ENCODE data around the gene FAM227B.
"Not testable (repeated sequence)": the region's sequence is repeated elsewhere in the genome, so short reads cannot be mapped to it uniquely, and the experiment has no call there.

The FAM227B gene

DNA sequence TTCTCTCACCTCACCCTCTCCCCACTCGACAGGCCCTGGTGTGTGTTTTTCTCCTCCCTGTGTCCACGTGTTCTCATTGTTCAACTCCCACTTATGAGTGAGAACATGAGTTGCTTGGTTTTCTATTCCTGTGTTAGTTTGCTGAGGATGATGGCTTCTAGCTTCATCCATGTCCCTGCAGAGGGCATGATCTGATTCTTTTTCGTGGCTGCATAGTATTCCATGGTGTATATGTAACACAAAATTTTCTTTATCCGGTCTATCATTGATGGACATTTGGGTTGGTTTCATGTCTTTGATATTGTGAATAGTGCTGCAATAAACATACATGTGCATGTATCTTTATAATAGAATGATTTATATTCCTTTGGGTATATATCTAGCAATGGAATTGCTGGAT, 107.9 kb downstream of the FAM227B start:
- H3K4me3 ChIP-seq (ENCODE audit: low read length); H3K36me3 ChIP-seq (ENCODE audit: control insufficient read depth, insufficient read depth, low read length); H3K18ac ChIP-seq (ENCODE audit: low read length); H4K8ac ChIP-seq (ENCODE audit: low read depth, low read length); DNase-seq; H3K9ac ChIP-seq (ENCODE audit: low read length); H3K4me1 ChIP-seq (ENCODE audit: control insufficient read depth, low read depth, low read length); H3K27me3 ChIP-seq (ENCODE audit: insufficient read depth, low read length, poor library complexity); H2AK5ac ChIP-seq (ENCODE audit: low read length); H4K5ac ChIP-seq (ENCODE audit: low read length); H3K4ac ChIP-seq (ENCODE audit: low read depth, low read length); H3K4me2 ChIP-seq (ENCODE audit: low read length); H2BK15ac ChIP-seq (replicated peaks; ENCODE audit: low read depth); H3K56ac ChIP-seq (ENCODE audit: low read length); H3K23ac ChIP-seq (ENCODE audit: low read length); H2BK120ac ChIP-seq (ENCODE audit: low read depth, low read length); H3K79me2 ChIP-seq (ENCODE audit: control insufficient read depth, insufficient read depth, low read length); H2BK5ac ChIP-seq (ENCODE audit: low read length); H3K27ac ChIP-seq (ENCODE audit: low read depth, low read length); H3K79me1 ChIP-seq (ENCODE audit: low read length): not testable (repeated sequence)
- WGBS (ENCODE audit: extremely low coverage, insufficient coverage, low lambda C conversion rate): no CpG with 5 or more reads among the region's 4 CpGs

DNA sequence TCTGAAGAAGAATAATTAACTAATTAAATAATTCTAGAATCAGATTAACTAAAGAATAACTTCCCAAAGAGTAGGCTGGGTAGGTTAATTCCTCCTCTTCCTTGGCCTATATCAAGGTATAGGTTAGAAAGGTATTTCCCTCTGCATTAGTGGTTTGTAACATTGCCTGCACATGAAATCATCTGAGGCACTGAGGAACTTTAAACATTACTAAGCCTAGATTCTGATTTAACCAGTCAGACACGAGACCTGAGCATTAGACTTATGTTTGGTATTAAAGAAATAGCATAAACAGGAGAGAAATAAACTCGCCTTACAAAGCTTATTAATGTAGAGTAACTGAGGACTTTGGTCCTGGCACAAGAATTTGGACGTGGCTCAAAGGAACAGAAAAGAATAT, 113.4 kb downstream of the FAM227B start:
- WGBS (ENCODE audit: extremely low coverage, insufficient coverage, low lambda C conversion rate): no CpG with 5 or more reads among the region's 3 CpGs

DNA sequence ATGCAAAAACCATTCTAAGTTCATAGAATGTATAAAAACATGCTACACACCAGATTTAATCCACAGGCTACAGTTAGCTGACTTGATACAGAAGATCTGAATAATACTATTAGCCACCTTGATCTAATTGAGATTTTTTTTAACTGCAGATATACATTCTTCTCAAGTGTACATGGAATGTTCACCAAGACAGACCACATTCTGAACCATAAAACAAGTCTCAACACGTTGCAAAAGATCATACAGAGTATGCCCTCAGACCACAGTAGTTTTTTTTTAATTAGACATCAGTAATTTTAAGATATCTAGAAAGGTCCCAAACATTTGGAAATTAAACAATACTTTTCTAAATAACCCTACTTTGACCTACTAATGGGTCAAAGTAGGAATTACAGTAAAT, 114.3 kb downstream of the FAM227B start:
- Histone ChIP-seq H4K5ac (ENCODE audit: low read length) (no peak overlapping the region), H3K4me1 (ENCODE audit: control insufficient read depth, low read depth, low read length) (no peaks in the 10 kb centered on the region), H3K79me2 (ENCODE audit: control insufficient read depth, insufficient read depth, low read length) (no peaks in the 10 kb centered on the region), H3K4me3 (ENCODE audit: low read length) (no peak overlapping the region), H2BK5ac (ENCODE audit: low read length) (no peak overlapping the region), H3K4ac (ENCODE audit: low read depth, low read length) (no peak overlapping the region), H4K8ac (ENCODE audit: low read depth, low read length) (no peak overlapping the region), H3K36me3 (ENCODE audit: control insufficient read depth, insufficient read depth, low read length) (no peaks in the 10 kb centered on the region), H3K23ac (ENCODE audit: low read length) (no peak overlapping the region), H2BK120ac (ENCODE audit: low read depth, low read length) (no peak overlapping the region), H3K18ac (ENCODE audit: low read length) (no peak overlapping the region), H3K27me3 (ENCODE audit: insufficient read depth, low read length, poor library complexity) (no peaks in the 10 kb centered on the region), H2BK15ac (replicated peaks; ENCODE audit: low read depth) (no peak overlapping the region), H3K79me1 (ENCODE audit: low read length) (no peaks in the 10 kb centered on the region), H3K27ac (ENCODE audit: low read depth, low read length) (no peak overlapping the region), H2AK5ac (ENCODE audit: low read length) (no peak overlapping the region), H3K56ac (ENCODE audit: low read length) (no peak overlapping the region), H3K9ac (ENCODE audit: low read length) (no peak overlapping the region), H3K4me2 (ENCODE audit: low read length) (no peak overlapping the region)
- WGBS (ENCODE audit: extremely low coverage, insufficient coverage, low lambda C conversion rate): no CpG with 5 or more reads among the region's 1 CpG
- no peak for DNase-seq

More for the DNA sequence above, 113.4 kb downstream of the FAM227B start:
- no peak overlapping the region for H2AK5ac ChIP-seq (ENCODE audit: low read length)
- H3K4me2 ChIP-seq (ENCODE audit: low read length): no peak overlapping the region
- no peak overlapping the region for H4K5ac ChIP-seq (ENCODE audit: low read length)
- no peaks in the 10 kb centered on the region for H3K79me2 ChIP-seq (ENCODE audit: control insufficient read depth, insufficient read depth, low read length)
- H3K27ac ChIP-seq (ENCODE audit: low read depth, low read length): no peak overlapping the region
- no peaks in the 10 kb centered on the region for H3K27me3 ChIP-seq (ENCODE audit: insufficient read depth, low read length, poor library complexity)
- H3K79me1 ChIP-seq (ENCODE audit: low read length): no peaks in the 10 kb centered on the region
- no peaks in the 10 kb centered on the region for H3K36me3 ChIP-seq (ENCODE audit: control insufficient read depth, insufficient read depth, low read length)
- no peak overlapping the region for H3K56ac ChIP-seq (ENCODE audit: low read length)
- no peak overlapping the region for H4K8ac ChIP-seq (ENCODE audit: low read depth, low read length)
- no peak overlapping the region for H3K23ac ChIP-seq (ENCODE audit: low read length)
- no peak overlapping the region for H2BK15ac ChIP-seq (replicated peaks; ENCODE audit: low read depth)
- no peak overlapping the region for H2BK5ac ChIP-seq (ENCODE audit: low read length)
- DNase-seq: no peak
- H2BK120ac ChIP-seq (ENCODE audit: low read depth, low read length): no peak overlapping the region
- H3K4me3 ChIP-seq (ENCODE audit: low read length): no peak overlapping the region
- no peak overlapping the region for H3K4ac ChIP-seq (ENCODE audit: low read depth, low read length)
- H3K18ac ChIP-seq (ENCODE audit: low read length): no peak overlapping the region
- no peaks in the 10 kb centered on the region for H3K4me1 ChIP-seq (ENCODE audit: control insufficient read depth, low read depth, low read length)
- H3K9ac ChIP-seq (ENCODE audit: low read length): no peak overlapping the region

DNA sequence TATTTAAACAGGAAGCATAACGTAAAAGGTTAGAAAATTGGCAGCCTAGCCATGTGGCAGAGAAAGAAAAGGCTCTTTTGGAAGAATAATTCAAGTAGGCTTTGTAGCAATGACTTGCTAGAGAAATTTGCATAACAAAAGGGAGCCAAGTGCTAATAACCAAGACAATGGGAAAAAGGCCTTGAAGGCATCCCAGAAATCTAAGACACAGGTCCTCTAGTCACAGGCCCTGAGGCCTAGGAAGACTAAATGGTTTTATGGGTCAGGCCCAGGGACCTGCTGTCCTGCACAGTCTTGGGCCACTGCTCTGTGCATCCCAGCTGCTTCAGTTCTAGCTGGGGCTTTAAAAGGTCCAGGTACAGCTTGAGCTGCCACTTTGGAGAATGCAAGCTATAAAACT, 119.0 kb downstream of the FAM227B start:
- Histone ChIP-seq H3K23ac (ENCODE audit: low read length) (no peak overlapping the region), H3K4me3 (ENCODE audit: low read length) (no peak overlapping the region), H3K27ac (ENCODE audit: low read depth, low read length) (no peak overlapping the region), H3K18ac (ENCODE audit: low read length) (no peak overlapping the region), H2AK5ac (ENCODE audit: low read length) (no peak overlapping the region), H4K5ac (ENCODE audit: low read length) (no peak overlapping the region), H3K4me2 (ENCODE audit: low read length) (no peak overlapping the region), H2BK120ac (ENCODE audit: low read depth, low read length) (no peak overlapping the region), H3K27me3 (ENCODE audit: insufficient read depth, low read length, poor library complexity) (no peaks in the 10 kb centered on the region), H3K4ac (ENCODE audit: low read depth, low read length) (no peak overlapping the region), H2BK15ac (replicated peaks; ENCODE audit: low read depth) (no peak overlapping the region), H3K9ac (ENCODE audit: low read length) (no peak overlapping the region), H3K4me1 (ENCODE audit: control insufficient read depth, low read depth, low read length) (no peaks in the 10 kb centered on the region), H3K56ac (ENCODE audit: low read length) (no peak overlapping the region), H2BK5ac (ENCODE audit: low read length) (no peak overlapping the region), H3K36me3 (ENCODE audit: control insufficient read depth, insufficient read depth, low read length) (no peaks in the 10 kb centered on the region), H4K8ac (ENCODE audit: low read depth, low read length) (no peak overlapping the region), H3K79me2 (ENCODE audit: control insufficient read depth, insufficient read depth, low read length) (no peaks in the 10 kb centered on the region), H3K79me1 (ENCODE audit: low read length) (no peaks in the 10 kb centered on the region)
- no CpG with 5 or more reads among the region's 1 CpG for WGBS (ENCODE audit: extremely low coverage, insufficient coverage, low lambda C conversion rate)
- peak; percentile 15 for DNase-seq

DNA sequence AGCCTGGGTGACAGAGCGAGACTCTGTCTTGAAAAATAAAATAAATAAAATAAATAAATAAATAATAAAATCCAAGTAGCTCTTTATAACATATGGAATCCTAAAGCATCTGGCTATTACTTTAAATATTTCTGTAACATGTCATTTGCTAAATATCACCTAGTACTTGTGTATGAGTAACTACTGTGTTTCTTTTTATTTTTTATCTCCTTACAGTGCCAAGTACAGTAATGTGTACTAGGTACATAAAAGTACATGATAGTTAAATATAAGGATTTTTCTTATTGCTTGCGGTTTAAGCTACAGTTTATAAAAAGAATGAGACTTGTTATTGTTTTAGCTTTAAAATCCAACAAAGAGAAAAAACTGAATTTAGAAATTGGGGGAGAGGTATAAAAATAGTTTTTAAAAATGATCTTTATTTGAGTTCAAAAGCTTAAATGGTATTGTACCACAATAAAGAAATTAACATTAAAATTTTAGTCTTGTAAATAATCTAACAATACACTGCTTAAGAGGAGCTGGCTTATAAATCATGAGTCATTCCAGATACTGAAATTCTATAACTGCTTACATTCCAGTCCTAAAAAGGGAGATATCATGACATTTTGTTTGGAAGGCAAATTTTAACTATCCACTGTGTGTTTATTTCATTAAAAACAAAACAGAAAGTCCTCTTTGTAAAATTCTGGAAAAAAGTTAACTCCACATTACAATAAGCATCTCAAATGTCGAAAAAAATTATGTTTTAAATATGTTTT, 124.4 kb downstream of the FAM227B start:
- no peak overlapping the region for H3K9ac ChIP-seq (ENCODE audit: low read length)
- H3K27ac ChIP-seq (ENCODE audit: low read depth, low read length): no peak overlapping the region
- no peaks in the 10 kb centered on the region for H3K79me1 ChIP-seq (ENCODE audit: low read length)
- no peaks in the 10 kb centered on the region for H3K27me3 ChIP-seq (ENCODE audit: insufficient read depth, low read length, poor library complexity)
- no peak overlapping the region for H3K4me3 ChIP-seq (ENCODE audit: low read length)
- DNase-seq: no peak
- H2BK5ac ChIP-seq (ENCODE audit: low read length): no peak overlapping the region
- no peak overlapping the region for H2BK120ac ChIP-seq (ENCODE audit: low read depth, low read length)
- H2BK15ac ChIP-seq (replicated peaks; ENCODE audit: low read depth): no peak overlapping the region
- H4K5ac ChIP-seq (ENCODE audit: low read length): no peak overlapping the region
- no peak overlapping the region for H2AK5ac ChIP-seq (ENCODE audit: low read length)
- H3K79me2 ChIP-seq (ENCODE audit: control insufficient read depth, insufficient read depth, low read length): no peaks in the 10 kb centered on the region
- no peak overlapping the region for H3K56ac ChIP-seq (ENCODE audit: low read length)
- no peaks in the 10 kb centered on the region for H3K36me3 ChIP-seq (ENCODE audit: control insufficient read depth, insufficient read depth, low read length)
- H3K18ac ChIP-seq (ENCODE audit: low read length): no peak overlapping the region
- H4K8ac ChIP-seq (ENCODE audit: low read depth, low read length): no peak overlapping the region
- H3K4ac ChIP-seq (ENCODE audit: low read depth, low read length): no peak overlapping the region
- H3K4me2 ChIP-seq (ENCODE audit: low read length): no peak overlapping the region
- WGBS (ENCODE audit: extremely low coverage, insufficient coverage, low lambda C conversion rate): no CpG with 5 or more reads among the region's 3 CpGs
- H3K23ac ChIP-seq (ENCODE audit: low read length): no peak overlapping the region
- no peaks in the 10 kb centered on the region for H3K4me1 ChIP-seq (ENCODE audit: control insufficient read depth, low read depth, low read length)

DNA sequence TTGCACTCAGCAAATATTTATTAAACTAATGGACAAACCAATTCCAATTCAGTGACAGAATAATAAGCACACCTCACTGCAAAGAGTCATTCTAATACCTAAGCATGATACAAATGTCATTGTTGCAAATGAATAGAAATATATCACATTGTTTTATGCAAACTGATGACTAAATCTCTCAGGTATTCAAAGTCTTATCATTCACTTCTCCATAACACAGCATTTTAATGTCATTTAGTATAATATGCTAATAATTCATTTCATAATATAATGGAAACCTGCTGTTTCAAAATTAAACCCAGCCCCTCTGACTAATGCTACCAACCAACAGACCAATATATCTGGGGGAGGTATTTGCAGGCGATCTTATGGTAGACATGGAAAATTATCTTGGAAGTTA, 125.8 kb downstream of the FAM227B start:
- H2BK15ac ChIP-seq (replicated peaks; ENCODE audit: low read depth): no peak overlapping the region
- no peak overlapping the region for H3K18ac ChIP-seq (ENCODE audit: low read length)
- no peak overlapping the region for H4K5ac ChIP-seq (ENCODE audit: low read length)
- H3K4me2 ChIP-seq (ENCODE audit: low read length): no peak overlapping the region
- no CpG with 5 or more reads among the region's 1 CpG for WGBS (ENCODE audit: extremely low coverage, insufficient coverage, low lambda C conversion rate)
- H3K9ac ChIP-seq (ENCODE audit: low read length): no peak overlapping the region
- no peaks in the 10 kb centered on the region for H3K27me3 ChIP-seq (ENCODE audit: insufficient read depth, low read length, poor library complexity)
- no peak overlapping the region for H3K4me3 ChIP-seq (ENCODE audit: low read length)
- no peak overlapping the region for H2BK120ac ChIP-seq (ENCODE audit: low read depth, low read length)
- no peak overlapping the region for H3K27ac ChIP-seq (ENCODE audit: low read depth, low read length)
- no peak overlapping the region for H2BK5ac ChIP-seq (ENCODE audit: low read length)
- no peaks in the 10 kb centered on the region for H3K79me1 ChIP-seq (ENCODE audit: low read length)
- H3K56ac ChIP-seq (ENCODE audit: low read length): no peak overlapping the region
- H3K79me2 ChIP-seq (ENCODE audit: control insufficient read depth, insufficient read depth, low read length): no peaks in the 10 kb centered on the region
- no peak overlapping the region for H3K4ac ChIP-seq (ENCODE audit: low read depth, low read length)
- no peaks in the 10 kb centered on the region for H3K4me1 ChIP-seq (ENCODE audit: control insufficient read depth, low read depth, low read length)
- no peak overlapping the region for H2AK5ac ChIP-seq (ENCODE audit: low read length)
- DNase-seq: no peak
- H3K36me3 ChIP-seq (ENCODE audit: control insufficient read depth, insufficient read depth, low read length): no peaks in the 10 kb centered on the region
- H3K23ac ChIP-seq (ENCODE audit: low read length): no peak overlapping the region
- no peak overlapping the region for H4K8ac ChIP-seq (ENCODE audit: low read depth, low read length)
